H1 (cell line): ENCODE measurements around the gene GYS2.

Experiments
- CHD1 ChIP-seq: IDR thresholded peaks from 2 replicates; pipeline ENCODE4 v1.6.1; 2012; ENCODE audit warnings: low read depth, low read length, improper control_type of control experiment
- EP300 ChIP-seq, 2 experiments: IDR thresholded peaks; 1 replicate in 1 of 2; 2 replicates in 1 of 2; pipeline ENCODE4 v1.6.1; 2011 to 2012; ENCODE audit warnings: low read depth in 2 of 2, low read length in 2 of 2, mild to moderate bottlenecking in 2 of 2, borderline replicate concordance in 1 of 2, inconsistent platforms in 1 of 2, moderate library complexity in 1 of 2
- EZH2 ChIP-seq: fragments of 200-600 bp; sonication (generic); IDR thresholded peaks from 2 replicates; pipeline ENCODE4 v1.7.1; 2012; ENCODE audit warnings: low read depth, mild to moderate bottlenecking, moderate library complexity, low read length, inconsistent platforms; ENCODE audit not compliant: severe bottlenecking
- JUND ChIP-seq: IDR thresholded peaks from 2 replicates; pipeline ENCODE4 v1.6.1; 2011; ENCODE audit warnings: mild to moderate bottlenecking, improper control_type of control experiment, low read length
- POLR2A ChIP-seq, 2 experiments: IDR thresholded peaks; 1 replicate in 1 of 2; 2 replicates in 1 of 2; pipeline ENCODE4 v1.6.1; 2011; ENCODE audit warnings: low read depth in 2 of 2, low read length in 2 of 2, mild to moderate bottlenecking in 2 of 2; ENCODE audit errors: control extremely low read depth in 1 of 2
- POLR2AphosphoS5 ChIP-seq: IDR thresholded peaks from 2 replicates; pipeline ENCODE4 v1.6.1; 2011; ENCODE audit warnings: low read depth, low read length
- USF2 ChIP-seq: IDR thresholded peaks from 2 replicates; pipeline ENCODE4 v1.6.1; 2011; ENCODE audit warnings: low read length, improper control_type of control experiment
- TF ChIP-seq, protein P1 (sequence below), 3 experiments: IDR thresholded peaks; 1 replicate in 2 of 3; 2 replicates in 1 of 3; pipeline versions ENCODE4 v1.5.1 to v1.6.1; 2011; ENCODE audit warnings: low read length in 3 of 3, mild to moderate bottlenecking in 3 of 3, inconsistent platforms in 2 of 3, low read depth in 1 of 3, moderate library complexity in 1 of 3; ENCODE audit not compliant: insufficient read depth in 1 of 3; ENCODE audit errors: control extremely low read depth in 1 of 3

DNA sequence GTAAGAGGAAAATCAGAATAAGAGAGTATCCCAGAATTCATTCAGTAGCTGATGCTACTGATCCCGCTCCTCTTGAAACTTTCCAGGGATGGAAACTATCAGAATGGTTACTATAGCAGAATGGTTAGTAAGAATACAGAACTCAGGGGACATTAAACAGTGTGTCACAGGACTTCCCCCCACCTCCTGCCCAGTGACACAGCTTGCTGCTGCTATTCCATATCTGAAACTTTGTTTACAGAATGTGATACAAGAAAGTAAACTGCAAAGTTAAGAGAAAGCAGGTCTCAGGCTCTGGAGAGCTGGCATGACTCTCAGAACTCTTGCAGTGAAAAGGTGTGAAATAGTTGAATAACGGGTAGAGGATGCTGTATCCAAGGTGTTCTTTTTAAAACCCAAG is 75.2 kb downstream of the GYS2 start:
- no peak for TF ChIP-seq CHD1
- TF ChIP-seq POLR2AphosphoS5 = no peak
- TF ChIP-seq JUND = no peak
- TF ChIP-seq EP300 (IDR thresholded peaks at IDR 0.05; ENCODE audit: borderline replicate concordance in 1 of 2, low read depth in 2 of 2, low read length in 2 of 2) = no peak
- TF ChIP-seq USF2 = no peak
- TF ChIP-seq, protein P1, sequence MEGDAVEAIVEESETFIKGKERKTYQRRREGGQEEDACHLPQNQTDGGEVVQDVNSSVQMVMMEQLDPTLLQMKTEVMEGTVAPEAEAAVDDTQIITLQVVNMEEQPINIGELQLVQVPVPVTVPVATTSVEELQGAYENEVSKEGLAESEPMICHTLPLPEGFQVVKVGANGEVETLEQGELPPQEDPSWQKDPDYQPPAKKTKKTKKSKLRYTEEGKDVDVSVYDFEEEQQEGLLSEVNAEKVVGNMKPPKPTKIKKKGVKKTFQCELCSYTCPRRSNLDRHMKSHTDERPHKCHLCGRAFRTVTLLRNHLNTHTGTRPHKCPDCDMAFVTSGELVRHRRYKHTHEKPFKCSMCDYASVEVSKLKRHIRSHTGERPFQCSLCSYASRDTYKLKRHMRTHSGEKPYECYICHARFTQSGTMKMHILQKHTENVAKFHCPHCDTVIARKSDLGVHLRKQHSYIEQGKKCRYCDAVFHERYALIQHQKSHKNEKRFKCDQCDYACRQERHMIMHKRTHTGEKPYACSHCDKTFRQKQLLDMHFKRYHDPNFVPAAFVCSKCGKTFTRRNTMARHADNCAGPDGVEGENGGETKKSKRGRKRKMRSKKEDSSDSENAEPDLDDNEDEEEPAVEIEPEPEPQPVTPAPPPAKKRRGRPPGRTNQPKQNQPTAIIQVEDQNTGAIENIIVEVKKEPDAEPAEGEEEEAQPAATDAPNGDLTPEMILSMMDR (IDR thresholded peaks at IDR 0.05; ENCODE audit: control extremely low read depth in 1 of 3, insufficient read depth in 1 of 3, low read depth in 1 of 3, low read length in 3 of 3) = no peak
- no peak for TF ChIP-seq EZH2
- TF ChIP-seq POLR2A (IDR thresholded peaks at IDR 0.05; ENCODE audit: control extremely low read depth in 1 of 2, low read depth in 2 of 2, low read length in 2 of 2) = no peak
